Lower leg skin (tissue), 4 donors: Measurements from ENCODE around the gene INHBA. TPM values are rescaled to one million over a fixed set of nuclear protein-coding genes. Genes with fewer than 3 reads are reported as not detected.

Experiments
- DNase-seq, 2 donors: peaks; one replicate each; pipeline ENCODE4 v3.0.0-alpha.2; 2019; ENCODE audit warnings: low spot score in 2 of 2
- H3K4me3 ChIP-seq: fragments of 200-600 bp; sonication (generic); 2 replicates; pipeline ENCODE4 v1.5.1; 2017; ENCODE audit warnings: mild to moderate bottlenecking, low read depth; ENCODE audit not compliant: poor library complexity, severe bottlenecking
- POLR2A ChIP-seq, 2 donors: fragments of 450-650 bp; IDR thresholded peaks; one replicate each; pipeline ENCODE4 v1.6.1; 2016 to 2017; ENCODE audit warnings: antibody characterized with exemption in 2 of 2, mild to moderate bottlenecking in 1 of 2, moderate library complexity in 1 of 2
- WGBS, 2 donors: methylation state at CpG; one replicate each; pipeline ENCODE4 v1.1.5; 2018; 5-methylcytosine and 5-hydroxymethylcytosine counted together
- intact Hi-C: fragments of 100-400 bp; cut with DNase I; formaldehyde crosslinking; loops from one replicate; pipeline ENCODE4 v1.15.0; 2023; ENCODE audit warnings: low total_unique reads
- total RNA-seq, 4 donors: library from RNA; depleted of rRNA; stranded (reverse); fragments of >200 nt; gene quantifications; one replicate each; pipeline ENCODE4 v1.1.0, GENCODE V29; 2016
- TF ChIP-seq, protein P1 (sequence below), 3 donors: fragments of 450-650 bp; IDR thresholded peaks; one replicate each; pipeline ENCODE4 v1.5.1; 2016; ENCODE audit warnings: antibody characterized with exemption in 3 of 3, mild to moderate bottlenecking in 3 of 3, moderate library complexity in 2 of 3

INHBA gene
- total RNA-seq, 4 donors from 2014 or later: 1.1 to 6.3 (median 1.7) TPM

DNA sequence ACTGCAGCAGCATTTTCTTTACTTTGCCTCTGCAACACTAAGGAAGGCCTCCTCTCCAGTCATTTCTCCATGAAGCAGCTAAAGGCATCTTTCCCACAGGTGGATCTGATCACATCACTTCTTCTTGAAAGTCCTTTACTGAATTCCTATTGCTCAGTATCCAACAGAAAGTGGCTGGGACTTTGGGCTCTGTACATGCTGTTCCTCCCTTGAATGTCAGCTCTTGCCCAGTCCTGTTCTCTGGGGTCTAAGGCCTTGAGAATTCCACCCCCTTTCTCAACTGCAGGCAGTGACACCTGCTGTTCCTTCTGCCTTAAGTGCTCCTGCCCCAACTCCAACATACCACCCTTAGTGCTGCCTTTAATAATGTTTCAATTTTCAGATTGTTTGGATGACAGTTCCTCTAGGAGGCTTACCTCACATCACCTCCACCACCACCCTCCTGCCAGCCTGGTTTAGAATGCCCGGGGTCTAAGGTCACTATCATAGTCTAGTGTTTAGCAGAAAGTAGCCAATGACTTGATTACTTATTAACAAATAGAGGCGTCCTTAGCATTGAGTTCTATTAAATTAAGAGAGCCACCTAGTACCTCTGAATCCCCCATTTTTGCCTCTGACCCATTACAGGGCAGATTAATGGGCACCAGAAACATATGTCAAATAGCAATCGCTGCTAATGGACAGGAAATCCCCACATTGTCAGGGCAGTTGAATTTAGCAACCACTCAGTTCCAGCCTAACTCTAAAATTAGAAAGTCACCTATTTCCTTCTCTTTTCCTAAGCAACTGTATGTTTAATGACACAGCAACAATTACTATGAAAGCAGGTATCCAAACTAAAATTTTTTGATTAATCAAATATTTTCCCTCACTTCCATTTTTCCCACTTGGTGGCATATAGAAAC lies 11.4 kb downstream of the INHBA start:
- 69 to 83% methylated on average over 3 of the region's 3 CpGs for WGBS, 2 donors
- H3K4me3 ChIP-seq: no peak overlapping the region
- intact Hi-C loops: no loop called here
- no peak for DNase-seq
- TF ChIP-seq POLR2A (IDR thresholded peaks at IDR 0.05): no peak
- TF ChIP-seq, protein P1, sequence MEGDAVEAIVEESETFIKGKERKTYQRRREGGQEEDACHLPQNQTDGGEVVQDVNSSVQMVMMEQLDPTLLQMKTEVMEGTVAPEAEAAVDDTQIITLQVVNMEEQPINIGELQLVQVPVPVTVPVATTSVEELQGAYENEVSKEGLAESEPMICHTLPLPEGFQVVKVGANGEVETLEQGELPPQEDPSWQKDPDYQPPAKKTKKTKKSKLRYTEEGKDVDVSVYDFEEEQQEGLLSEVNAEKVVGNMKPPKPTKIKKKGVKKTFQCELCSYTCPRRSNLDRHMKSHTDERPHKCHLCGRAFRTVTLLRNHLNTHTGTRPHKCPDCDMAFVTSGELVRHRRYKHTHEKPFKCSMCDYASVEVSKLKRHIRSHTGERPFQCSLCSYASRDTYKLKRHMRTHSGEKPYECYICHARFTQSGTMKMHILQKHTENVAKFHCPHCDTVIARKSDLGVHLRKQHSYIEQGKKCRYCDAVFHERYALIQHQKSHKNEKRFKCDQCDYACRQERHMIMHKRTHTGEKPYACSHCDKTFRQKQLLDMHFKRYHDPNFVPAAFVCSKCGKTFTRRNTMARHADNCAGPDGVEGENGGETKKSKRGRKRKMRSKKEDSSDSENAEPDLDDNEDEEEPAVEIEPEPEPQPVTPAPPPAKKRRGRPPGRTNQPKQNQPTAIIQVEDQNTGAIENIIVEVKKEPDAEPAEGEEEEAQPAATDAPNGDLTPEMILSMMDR (IDR thresholded peaks at IDR 0.05): no peak

DNA sequence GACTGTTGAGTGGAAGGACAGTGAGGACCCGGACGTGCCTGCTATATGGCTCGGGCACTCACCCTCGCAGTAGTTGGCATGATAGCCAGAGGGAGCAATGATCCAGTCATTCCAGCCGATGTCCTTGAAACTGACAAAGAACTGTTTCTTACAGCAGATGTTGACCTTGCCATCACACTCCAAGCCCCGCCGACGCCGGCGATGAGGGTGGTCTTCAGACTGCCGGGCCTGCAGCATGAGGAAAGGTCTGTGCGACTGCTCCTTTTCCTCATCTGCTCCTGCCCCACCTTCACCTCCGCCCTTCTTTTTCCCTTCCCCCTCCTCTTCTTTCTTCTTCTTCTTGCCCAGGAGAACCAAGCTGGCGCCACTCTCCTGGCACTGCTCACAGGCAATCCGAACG lies 13.1 kb downstream of the INHBA start:
- TF ChIP-seq POLR2A (IDR thresholded peaks at IDR 0.05): no peak
- TF ChIP-seq, protein P1 (IDR thresholded peaks at IDR 0.05): no peak
- 89 to 92% methylated on average over 16 of the region's 16 CpGs for WGBS, 2 donors
- H3K4me3 ChIP-seq: no peak overlapping the region
- DNase-seq: no peak
- intact Hi-C loops: no loop called here

DNA sequence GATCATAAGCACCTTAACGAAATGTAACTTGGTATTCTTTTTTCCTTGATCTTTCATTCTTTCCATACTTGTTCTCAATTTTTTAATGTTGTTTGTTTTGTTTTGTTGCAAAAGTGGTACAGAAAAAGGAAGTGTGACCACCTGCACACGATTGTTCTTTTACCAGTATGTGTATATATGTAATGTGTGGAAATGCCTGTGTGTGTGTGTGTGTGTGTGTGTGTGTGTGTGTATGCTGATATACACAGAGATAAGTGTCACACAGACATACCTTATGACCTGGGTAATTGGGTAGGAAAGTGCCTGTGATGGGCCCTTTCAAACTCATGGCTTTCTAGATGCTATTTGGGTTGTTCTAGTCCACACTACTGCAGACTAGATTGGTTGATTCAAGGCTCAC lies 14.0 kb downstream of the INHBA start:
- 73 to 83% methylated on average over 2 of the region's 2 CpGs for WGBS, 2 donors
- no peak for DNase-seq
- TF ChIP-seq POLR2A (IDR thresholded peaks at IDR 0.05): no peak
- TF ChIP-seq, protein P1 (IDR thresholded peaks at IDR 0.05): no peak
- H3K4me3 ChIP-seq: no peak overlapping the region
- intact Hi-C loops: no loop called here

DNA sequence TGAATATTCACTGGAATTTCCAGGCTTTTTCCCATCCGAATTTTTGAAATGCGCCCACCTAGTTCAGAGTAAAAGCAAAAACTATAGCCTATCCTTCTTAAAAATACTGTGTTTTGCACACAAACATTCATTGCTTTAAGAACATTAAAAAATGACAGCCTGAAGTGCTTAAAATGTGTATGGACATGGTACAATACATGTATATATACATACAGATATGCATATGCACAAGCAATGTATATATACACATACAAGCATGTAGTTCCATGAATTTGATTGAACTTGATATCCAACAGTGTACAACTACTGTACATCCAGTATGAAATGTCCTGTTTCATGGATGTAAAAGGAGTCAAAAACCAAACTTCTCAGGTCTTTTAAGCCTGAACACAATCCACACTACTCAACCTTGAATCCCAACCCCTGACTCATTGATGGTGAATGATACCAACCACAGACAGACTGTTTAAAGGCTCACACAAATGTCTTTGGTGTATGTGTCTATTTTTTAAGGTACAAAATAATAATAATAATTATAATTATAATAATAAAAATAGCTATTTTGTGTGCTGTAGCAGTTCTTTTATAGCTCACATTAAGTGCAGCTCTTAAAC lies 14.8 kb downstream of the INHBA start:
- intact Hi-C loops: no loop called here
- TF ChIP-seq, protein P1 (IDR thresholded peaks at IDR 0.05): no peak
- TF ChIP-seq POLR2A (IDR thresholded peaks at IDR 0.05): no peak
- no peak overlapping the region for H3K4me3 ChIP-seq
- DNase-seq: no peak
- 95 to 97% methylated on average over 2 of the region's 2 CpGs for WGBS, 2 donors

DNA sequence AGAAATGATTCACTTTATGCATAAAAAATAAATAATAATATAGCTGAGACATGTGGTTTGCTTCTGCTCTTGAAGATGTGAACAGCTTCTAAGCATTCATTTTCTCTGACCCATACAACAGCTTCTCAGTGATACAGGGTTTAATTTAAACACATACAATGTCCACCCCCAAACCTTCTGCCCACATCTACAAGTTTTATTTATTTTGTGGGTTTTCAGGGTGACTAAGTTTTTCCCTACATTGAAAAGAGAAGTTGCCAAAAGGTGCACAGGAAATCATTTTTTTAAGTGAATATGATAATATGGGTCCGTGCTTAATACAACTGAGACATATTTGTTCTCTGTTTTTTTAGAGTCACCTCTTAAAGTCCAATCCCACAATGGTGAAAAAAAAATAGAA lies 17.2 kb downstream of the INHBA start:
- no peak for DNase-seq
- H3K4me3 ChIP-seq: no peak overlapping the region
- 62 to 73% methylated on average over 1 of the region's 1 CpG for WGBS, 2 donors
- intact Hi-C loops: no loop called here
- no peak for TF ChIP-seq POLR2A (IDR thresholded peaks at IDR 0.05)
- TF ChIP-seq, protein P1 (IDR thresholded peaks at IDR 0.05): no peak
